Kidney epithelial cell (primary cell): ENCODE measurements around the gene LRBA. TPM values are rescaled to one million over a fixed set of nuclear protein-coding genes. Genes with fewer than 3 reads are reported as not detected.

Source experiments
- DNase-seq: peaks from one replicate; pipeline ENCODE4 v3.0.0-alpha.2; 2010; ENCODE audit warnings: low read depth
- H3K27me3 ChIP-seq: 2 replicates; pipeline ENCODE4 v1.6.0; 2011; ENCODE audit warnings: low read length; ENCODE audit not compliant: control insufficient read depth, insufficient read depth
- H3K36me3 ChIP-seq: 2 replicates; pipeline ENCODE4 v1.5.1; 2011; ENCODE audit warnings: low read length; ENCODE audit not compliant: control insufficient read depth, insufficient read depth
- H3K4me3 ChIP-seq: 2 replicates; pipeline ENCODE4 v1.5.1; 2011; ENCODE audit warnings: low read depth, mild to moderate bottlenecking, control low read depth, low read length
- CTCF ChIP-seq: IDR thresholded peaks from 2 replicates; pipeline ENCODE4 v1.5.1; 2011; ENCODE audit warnings: mild to moderate bottlenecking, moderate library complexity, low read length, control low read depth, inconsistent platforms; ENCODE audit not compliant: insufficient read depth, poor library complexity, severe bottlenecking
- total RNA-seq: library from RNA; depleted of rRNA; stranded (reverse); fragments of >200 nt; gene quantifications from 2 replicates; pipeline ENCODE4 v1.2.3, GENCODE V29; 2015

LRBA gene
- total RNA-seq, 1 donor from 2014 or later, result 85.2 TPM

- Histone ChIP-seq H3K36me3 (no peaks in the 10 kb centered on the region), H3K4me3 (no peak overlapping the region), H3K27me3 (no peaks in the 10 kb centered on the region)
- DNase-seq, result no peak
- no peak for TF ChIP-seq CTCF
These were observed 197.1 kb downstream of the LRBA start for GRCh38 chr4:150817804-150818528.

DNA sequence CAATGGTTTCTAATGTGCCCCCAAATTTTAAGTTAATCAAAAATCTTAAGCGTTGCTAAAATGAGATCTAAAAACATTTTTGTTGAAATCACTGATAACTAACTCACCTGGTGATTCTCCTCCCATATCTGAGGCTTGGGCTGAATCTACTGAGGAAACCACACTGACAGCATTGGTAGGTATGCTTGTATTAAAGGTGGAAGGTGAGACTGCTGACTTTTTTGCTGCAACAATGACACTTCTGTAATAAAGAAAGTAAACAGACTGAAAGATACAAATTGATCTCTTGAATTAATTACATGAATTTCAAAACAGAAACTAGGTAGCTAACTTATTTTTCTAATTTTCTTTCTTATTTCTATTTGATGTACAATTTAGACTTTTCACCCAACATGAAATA lies 198.1 kb downstream of the LRBA start:
- Histone ChIP-seq H3K4me3 (no peak overlapping the region), H3K36me3 (no peaks in the 10 kb centered on the region), H3K27me3 (no peaks in the 10 kb centered on the region)
- TF ChIP-seq CTCF, result no peak
- no peak for DNase-seq

DNA sequence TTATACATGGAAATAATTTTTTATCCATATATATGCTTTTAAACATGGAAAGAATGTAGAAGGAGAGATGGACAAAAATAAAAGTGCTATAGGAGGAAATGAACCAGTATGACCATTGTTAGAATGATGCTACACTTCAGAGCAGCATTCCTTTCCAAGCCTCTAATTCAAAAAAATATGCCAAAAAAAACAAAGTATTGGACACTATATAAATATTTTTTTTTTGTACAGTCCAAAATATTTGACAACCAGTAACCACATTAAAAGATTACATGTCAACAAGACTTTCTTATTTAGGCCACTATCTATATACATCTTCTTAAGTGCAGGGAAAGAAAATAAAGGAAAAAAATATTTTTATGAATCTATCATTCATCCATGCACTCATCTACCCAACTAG lies 198.6 kb downstream of the LRBA start:
- TF ChIP-seq CTCF, result no peak
- Histone ChIP-seq H3K36me3 (no peaks in the 10 kb centered on the region), H3K27me3 (no peaks in the 10 kb centered on the region), H3K4me3 (no peak overlapping the region)
- no peak for DNase-seq

DNA sequence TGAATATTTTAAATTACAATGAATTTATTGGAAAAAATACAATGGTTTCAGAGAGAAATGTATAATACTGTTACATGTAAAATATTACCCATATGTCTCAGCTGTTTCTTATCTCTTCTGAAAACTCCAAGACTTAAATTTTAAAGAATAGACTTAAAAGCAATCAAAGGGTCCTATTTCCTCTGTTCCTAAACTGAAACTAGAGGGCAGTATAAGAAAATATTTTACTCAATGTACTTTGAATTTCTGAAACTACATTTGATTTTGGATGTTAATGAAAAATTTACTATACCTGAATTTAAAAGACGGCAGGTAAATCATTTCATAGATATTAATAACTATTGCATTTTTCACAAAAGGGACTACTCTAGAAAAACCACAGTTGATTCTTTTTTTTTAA lies 200.2 kb downstream of the LRBA start:
- peak; percentile 7 for TF ChIP-seq CTCF
- Histone ChIP-seq H3K36me3 (no peaks in the 10 kb centered on the region), H3K4me3 (no peak overlapping the region), H3K27me3 (no peaks in the 10 kb centered on the region)
- no peak for DNase-seq

DNA sequence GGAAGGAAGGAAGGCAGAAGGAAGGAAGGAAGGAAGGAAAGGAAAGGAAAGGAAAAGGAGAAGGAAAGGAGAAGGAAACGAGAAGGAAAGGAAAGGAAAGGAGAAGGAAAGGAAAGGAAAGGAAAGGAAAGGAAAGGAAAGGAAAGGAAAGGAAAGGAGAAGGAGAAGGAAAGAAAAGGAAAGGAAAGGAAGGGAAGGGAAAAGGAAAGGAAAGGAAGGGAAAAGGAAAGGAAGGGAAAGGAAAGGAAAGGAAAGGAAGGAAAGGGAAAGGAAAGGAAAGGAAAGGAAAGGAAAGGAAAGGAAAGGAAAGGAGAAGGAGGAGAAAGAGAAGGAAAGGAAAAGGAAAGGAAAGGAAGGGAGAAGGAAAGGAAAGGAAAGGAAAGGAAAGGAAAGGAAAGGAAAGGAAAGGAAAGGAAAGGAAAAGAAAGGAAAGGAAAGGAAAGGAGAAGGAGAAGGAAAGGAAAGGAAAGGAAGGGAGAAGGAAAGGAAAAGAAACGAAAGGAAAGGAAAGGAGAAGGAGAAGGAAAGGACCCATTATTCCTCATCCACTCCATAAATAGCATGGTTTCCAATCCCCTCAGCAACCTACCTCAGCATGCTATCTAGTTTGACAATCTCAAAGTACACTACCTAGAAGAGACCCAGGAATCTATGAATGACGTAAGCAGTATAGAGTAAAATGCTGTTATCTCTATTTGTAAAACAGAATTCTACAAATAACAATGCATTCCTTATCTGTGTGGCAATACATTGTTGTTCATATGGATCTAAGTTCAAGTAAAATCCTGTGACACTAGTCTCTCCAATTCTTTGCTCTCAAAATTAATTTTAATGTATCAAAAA lies 209.7 kb downstream of the LRBA start:
- DNase-seq, result no peak
- Histone ChIP-seq H3K36me3 (no peaks in the 10 kb centered on the region), H3K27me3 (no peaks in the 10 kb centered on the region), H3K4me3 (no peak overlapping the region)
- no peak for TF ChIP-seq CTCF

DNA sequence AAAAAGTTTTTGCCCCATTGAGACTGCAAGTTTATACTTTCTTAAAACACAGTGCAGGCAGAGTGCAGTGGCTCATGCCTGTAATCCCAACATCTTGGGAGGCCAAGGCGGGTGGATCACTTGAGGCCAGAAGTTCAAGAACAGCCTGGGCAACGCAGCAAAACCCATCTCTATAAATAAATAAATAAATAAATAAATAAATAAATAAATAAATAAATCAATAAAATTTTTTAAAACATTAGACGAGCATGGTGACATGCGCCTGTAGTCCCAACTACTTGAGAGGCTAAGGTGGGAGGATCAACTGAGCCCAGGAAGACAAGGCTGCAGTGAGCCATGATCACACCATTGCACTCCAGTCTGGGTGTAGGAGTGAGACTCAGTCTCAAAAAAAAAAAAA lies 213.3 kb downstream of the LRBA start:
- Histone ChIP-seq H3K27me3 (no peaks in the 10 kb centered on the region), H3K4me3 (no peak overlapping the region), H3K36me3 (no peaks in the 10 kb centered on the region)
- no peak for DNase-seq
- no peak for TF ChIP-seq CTCF
